HG02870 (cell line): ENCODE data around the gene ZNRF1.

Experiments
- ATAC-seq: cut with Tn5 transposase; IDR thresholded peaks from one replicate; pipeline ENCODE4 v1.9.1; 2021; ENCODE audit warnings: mild to moderate bottlenecking, moderate library complexity; ENCODE audit not compliant: unreplicated experiment

The ZNRF1 gene

GRCh38 chr16:75095204-75095621 is 96.4 kb downstream of the ZNRF1 start:
- ATAC-seq, result no peak

- ATAC-seq, result no peak
These were observed 97.8 kb downstream of the ZNRF1 start for GRCh38 chr16:75096656-75097055.

- no peak for ATAC-seq
These were observed 98.5 kb downstream of the ZNRF1 start for GRCh38 chr16:75097191-75097761.

GRCh38 chr16:75097941-75098901 is 99.4 kb downstream of the ZNRF1 start:
- peak; percentile 68 for ATAC-seq

- no peak for ATAC-seq
These were observed 100.3 kb downstream of the ZNRF1 start for GRCh38 chr16:75099075-75099667.

GRCh38 chr16:75099738-75100602 is 101.1 kb downstream of the ZNRF1 start:
- no peak for ATAC-seq

- no peak for ATAC-seq
These were observed 101.8 kb downstream of the ZNRF1 start for GRCh38 chr16:75100603-75100990.

GRCh38 chr16:75101635-75102034 is 102.8 kb downstream of the ZNRF1 start:
- no peak for ATAC-seq

GRCh38 chr16:75102595-75102994 is 103.8 kb downstream of the ZNRF1 start:
- no peak for ATAC-seq

GRCh38 chr16:75103994-75104393 is 105.2 kb downstream of the ZNRF1 start:
- ATAC-seq, result no peak

GRCh38 chr16:75104836-75105235 is 106.0 kb downstream of the ZNRF1 start:
- no peak for ATAC-seq

- no peak for ATAC-seq
These were observed 106.7 kb downstream of the ZNRF1 start for GRCh38 chr16:75105306-75106061.

GRCh38 chr16:75106351-75107274 is 107.8 kb downstream of the ZNRF1 start:
- ATAC-seq, result no peak

- no peak for ATAC-seq
These were observed 108.7 kb downstream of the ZNRF1 start for GRCh38 chr16:75107505-75107904.

- ATAC-seq, result no peak
These were observed 110.2 kb downstream of the ZNRF1 start for GRCh38 chr16:75108792-75109731.

- no peak for ATAC-seq
These were observed 111.0 kb downstream of the ZNRF1 start for GRCh38 chr16:75109732-75110243.

- ATAC-seq, result peak; percentile 80
These were observed 112.1 kb downstream of the ZNRF1 start for GRCh38 chr16:75110637-75111513.
